OCI-LY1 (cell line): Measurements from ENCODE around the gene MYB.

ENCODE experiments used
- CTCF ChIP-seq: fragments of 200-600 bp; sonication (generic), shearing (Covaris generic); IDR thresholded peaks from 2 replicates; pipeline ENCODE4 v1.5.1; 2017; ENCODE audit warnings: mild to moderate bottlenecking, antibody characterized with exemption, low read length, moderate library complexity, mixed read lengths
- EZH2 ChIP-seq: fragments of 200-600 bp; sonication (generic), shearing (Covaris generic); IDR thresholded peaks from 2 replicates; pipeline ENCODE4 v1.8.0; 2017; ENCODE audit warnings: borderline replicate concordance, mixed run types, mild to moderate bottlenecking, antibody characterized with exemption, low read length, moderate library complexity, mixed read lengths

GRCh38 chr6:135193221-135193620 is 12.1 kb downstream of the MYB start:
- no peak for TF ChIP-seq CTCF
- no peak for TF ChIP-seq EZH2
